ENCODE results near the gene NPAS1.

Gene NPAS1

GRCh38 chr19:47019431-47020041 lies at the start of gene NPAS1:
Gene NPAS1 (plus strand): TSS chr19:47019837. CDS start chr19:47021048, 1,211 bp downstream.
- DNase-seq, result no peak

DNA sequence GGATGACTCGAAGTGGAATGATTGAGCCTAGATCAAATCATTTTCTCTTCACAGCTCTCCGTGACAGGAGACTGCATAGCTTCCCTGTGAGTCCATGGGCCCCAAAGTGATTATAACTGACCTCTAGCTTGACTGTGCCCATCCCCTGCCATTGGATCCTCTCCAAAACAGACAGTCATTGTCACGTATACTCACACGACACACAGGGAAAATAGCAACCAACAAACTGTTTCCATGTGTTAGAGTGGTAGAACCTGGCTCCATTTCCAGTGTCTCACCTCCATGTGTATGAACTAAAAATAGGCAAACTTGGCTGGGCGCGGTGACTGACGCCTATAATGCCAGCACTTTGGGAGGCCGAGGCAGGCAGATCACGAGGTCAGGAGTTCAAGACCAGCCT lies 48.8 kb upstream of the NPAS1 start:
- peak; percentile 27 for DNase-seq

GRCh38 chr19:46972311-46972710 lies 47.3 kb upstream of the NPAS1 start:
- DNase-seq, result no peak

GRCh38 chr19:46974181-46974580 lies 45.5 kb upstream of the NPAS1 start:
- DNase-seq, result no peak

GRCh38 chr19:46975011-46975924 lies 44.4 kb upstream of the NPAS1 start:
- no peak for DNase-seq

DNA sequence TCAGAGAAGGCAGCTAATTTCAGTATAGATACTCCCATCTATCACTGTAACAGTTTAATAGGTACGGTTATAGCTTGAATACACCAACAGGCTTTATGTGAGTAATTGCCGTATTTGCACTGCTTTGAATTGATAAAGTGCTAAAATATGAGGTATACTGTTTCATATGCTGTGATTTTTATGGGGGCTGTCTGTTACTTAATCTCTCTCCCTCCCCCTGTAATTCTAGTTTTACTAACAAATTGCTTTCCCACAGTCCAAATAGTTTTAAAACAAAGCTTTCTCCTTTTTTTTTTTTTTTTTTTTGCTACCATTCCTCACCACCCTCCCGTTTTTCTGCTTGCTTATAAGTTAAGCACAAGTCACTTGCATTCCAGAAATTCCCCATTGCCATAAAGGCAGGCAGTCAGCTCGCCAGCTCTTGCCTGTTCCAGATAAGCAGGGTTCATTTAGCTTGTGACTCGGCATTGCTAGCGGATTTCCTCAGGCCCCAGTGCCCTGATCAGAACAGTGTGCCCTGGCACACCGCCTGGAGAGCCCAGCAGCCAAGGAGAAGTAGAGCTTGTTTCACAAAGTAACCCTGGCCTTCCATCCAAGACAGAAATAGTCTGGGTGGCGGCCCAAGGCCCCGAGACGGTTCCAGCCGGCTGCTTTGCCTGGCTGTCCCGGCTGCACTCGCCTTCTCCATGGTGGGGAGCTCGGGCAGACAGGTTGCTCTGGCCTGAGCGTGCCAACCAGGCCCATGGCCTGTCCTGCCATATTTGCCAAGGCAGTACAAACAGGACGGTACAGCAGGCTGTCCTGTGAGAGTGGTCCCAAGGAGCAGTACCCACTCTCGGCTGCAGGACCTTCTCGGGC lies 43.5 kb upstream of the NPAS1 start:
- DNase-seq, result peak; percentile 96

DNA sequence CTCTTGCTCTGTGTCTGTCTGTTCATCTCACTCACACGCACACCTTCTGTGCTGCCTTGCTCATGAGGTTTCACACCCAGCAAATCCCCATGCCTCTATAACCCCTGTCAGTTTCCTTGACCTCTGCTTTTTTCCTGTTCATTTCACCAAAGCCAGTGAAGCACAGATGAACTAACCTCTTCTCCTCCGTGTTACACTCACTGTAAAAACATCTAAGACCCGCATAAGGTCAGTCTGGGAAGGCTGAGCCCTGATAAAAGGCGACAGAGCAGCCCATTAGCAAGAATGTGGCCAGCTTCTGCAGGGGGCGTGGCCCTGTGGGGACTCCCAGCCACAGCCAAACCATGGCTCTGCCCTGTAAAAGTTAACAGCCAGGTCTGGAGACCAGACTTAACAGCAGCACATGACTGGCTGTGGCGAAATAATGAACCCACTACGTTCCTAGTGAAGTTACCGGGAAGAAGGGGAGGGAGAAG lies 42.8 kb upstream of the NPAS1 start:
- DNase-seq, result peak; percentile 81

DNA sequence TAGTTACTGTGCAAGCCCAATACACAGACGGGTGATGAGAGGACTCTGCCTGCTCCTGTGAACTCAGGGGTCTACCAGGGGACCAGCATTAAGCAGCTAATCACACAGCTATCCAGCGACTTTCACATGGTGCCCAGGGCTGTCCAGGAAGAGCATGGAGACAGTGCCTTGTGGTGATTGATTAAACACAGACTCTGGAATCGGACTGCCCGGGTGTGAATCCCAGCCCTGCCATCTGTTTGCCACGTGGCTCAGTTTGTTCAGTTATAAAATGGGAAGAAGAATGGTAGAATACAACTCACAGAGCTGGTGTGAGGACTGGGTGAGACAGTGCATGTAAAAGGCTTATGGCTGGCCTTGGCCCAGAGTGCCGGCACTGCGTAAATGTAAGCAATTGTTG lies 42.1 kb upstream of the NPAS1 start:
- DNase-seq, result no peak

- DNase-seq, result no peak
Measured at GRCh38 chr19:46978171-46978869, 41.3 kb upstream of the NPAS1 start.

DNA sequence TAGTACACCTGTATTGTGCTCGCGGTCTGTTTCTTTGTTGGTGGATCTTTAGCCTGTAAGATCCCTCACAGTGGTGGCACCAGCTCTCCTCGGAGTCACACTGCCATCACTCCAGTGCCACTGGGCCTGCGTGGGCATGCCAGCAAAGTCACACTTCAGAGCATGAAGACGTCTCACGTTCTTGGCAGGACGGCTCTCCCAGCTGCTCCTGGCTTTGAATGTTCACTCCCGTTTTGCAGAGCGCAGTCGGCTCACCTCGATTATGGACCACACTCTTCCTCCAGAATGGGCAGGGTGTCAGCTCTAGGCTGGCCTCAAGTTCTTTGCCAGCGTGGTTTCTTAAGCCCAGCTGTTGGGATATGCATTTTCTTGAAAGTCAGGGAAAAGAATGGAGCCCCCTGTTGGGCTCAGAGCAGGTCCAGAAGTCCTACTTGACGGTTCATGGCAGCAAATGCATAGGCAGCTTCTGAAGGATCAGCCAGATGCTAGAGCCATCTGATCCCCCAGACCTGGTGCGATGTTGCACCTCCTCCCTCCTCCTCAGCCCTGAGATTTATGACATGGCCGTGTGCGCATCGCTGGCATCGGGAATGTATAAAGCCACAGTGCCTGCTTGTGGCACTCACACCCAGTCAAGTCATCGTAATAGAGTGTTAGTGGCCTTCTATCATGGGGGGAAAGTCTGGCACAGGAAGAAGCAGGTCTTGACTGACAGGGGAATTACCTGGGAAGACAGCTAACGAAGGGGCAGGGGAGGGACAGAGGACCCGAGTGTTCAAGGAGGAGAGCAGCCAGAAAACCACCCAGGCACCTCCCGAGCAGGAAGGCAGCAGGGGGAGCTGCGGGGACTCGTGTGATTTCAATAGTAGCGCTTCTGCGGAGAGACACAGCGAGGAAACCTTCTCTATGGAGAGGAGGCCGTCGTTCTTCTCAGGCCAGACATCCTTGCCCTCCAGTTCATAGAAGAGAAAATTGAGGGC lies 40.2 kb upstream of the NPAS1 start:
- DNase-seq, result no peak

GRCh38 chr19:46980761-46981160 lies 38.9 kb upstream of the NPAS1 start:
- DNase-seq, result no peak

GRCh38 chr19:46981286-46981945 lies 38.2 kb upstream of the NPAS1 start:
- DNase-seq, result no peak

GRCh38 chr19:46983097-46983496 lies 36.5 kb upstream of the NPAS1 start:
- DNase-seq, result no peak

GRCh38 chr19:46984077-46985010 lies 35.3 kb upstream of the NPAS1 start:
- DNase-seq, result no peak

GRCh38 chr19:46985542-46986415 lies 33.9 kb upstream of the NPAS1 start:
- no peak for DNase-seq

DNA sequence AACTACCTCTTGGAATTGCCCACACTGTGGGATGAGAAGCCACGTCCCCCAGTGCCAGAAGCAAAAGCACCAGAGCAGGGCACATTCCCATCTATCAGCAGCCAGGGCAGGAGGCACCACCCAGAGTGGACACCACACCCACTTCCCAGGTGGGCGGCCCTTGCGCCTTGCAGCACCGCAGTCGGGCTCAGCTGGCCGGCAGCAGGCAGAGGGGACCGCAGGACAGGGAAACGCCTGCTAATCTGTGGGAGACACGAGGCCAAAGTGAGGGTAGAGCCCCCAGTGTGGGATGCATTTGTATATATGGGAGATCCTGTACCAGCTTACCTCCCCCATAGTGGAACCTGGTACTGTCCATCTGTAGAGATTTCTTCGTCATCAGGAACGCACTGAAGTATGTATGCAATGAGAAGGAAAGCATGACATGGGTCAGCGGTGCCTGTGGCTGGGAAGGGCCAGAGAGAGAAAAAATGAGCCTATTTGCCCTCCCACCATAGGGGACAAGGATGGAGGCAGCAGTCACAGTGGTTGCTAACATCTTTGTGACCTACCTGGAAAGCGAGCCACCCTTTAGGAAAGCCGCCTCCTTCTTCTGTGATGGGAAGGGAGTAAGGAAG lies 30.9 kb upstream of the NPAS1 start:
- DNase-seq, result no peak

DNA sequence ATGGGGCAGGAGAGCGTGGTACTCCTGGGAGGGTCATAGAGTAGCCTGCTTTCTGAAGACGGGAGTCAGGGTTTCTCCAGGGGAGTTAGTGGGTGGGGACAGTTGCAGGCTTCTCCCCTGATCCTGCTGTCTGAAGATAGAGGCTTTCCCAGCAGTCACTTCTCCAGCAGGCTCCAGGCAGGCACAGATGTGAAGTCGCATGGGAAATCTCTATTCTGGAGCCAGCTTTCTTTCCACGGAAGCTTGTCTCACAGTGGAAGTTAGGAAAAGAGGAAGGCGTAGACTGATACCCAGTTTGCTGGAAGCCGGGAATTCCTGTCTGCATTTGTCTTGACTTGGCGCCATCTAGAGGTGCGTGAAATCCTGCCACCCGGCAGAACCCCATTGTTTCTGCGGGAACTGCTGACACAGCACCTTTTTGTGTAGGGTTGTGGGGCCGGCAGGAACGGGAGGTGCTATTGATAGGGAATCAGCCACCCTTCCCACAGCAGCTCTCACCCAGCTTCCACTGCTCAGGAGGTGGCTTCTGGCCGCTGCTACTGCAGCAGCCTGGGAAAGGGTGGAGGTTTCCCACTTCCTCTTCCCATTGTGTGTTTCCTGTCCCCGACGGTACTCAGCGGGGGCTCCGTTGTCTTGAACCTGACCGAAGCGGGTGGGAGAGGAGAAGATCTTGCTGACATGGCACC lies 28.5 kb upstream of the NPAS1 start:
- DNase-seq, result peak; percentile 47
